ENCODE data around the gene PAAF1. TPM values are rescaled to one million over a fixed set of nuclear protein-coding genes. Genes with fewer than 3 reads are reported as not detected.

Gene PAAF1
- total RNA-seq, 2 experiments from 2014 or later, result 21.6 TPM

Other genes with a start within 250 kb of the PAAF1 start
- 1 to 10 TPM; 8.4 to 8.6 TPM for gene PLEKHB1, start 230.4 kb upstream of the PAAF1 start, total RNA-seq
- 100 to 1,000 TPM; 104 to 108 TPM for gene RAB6A, start 115.9 kb upstream of the PAAF1 start, total RNA-seq
- gene MRPL48, start 89.1 kb upstream of the PAAF1 start, total RNA-seq, result 10 to 100 TPM; 35.9 to 45.5 TPM
- 10 to 100 TPM; 49.8 to 51.5 TPM for gene COA4, start 153 bp upstream of the PAAF1 start, total RNA-seq
- not detected for gene DNAJB13, start 74.0 kb downstream of the PAAF1 start, total RNA-seq
- 100 to 1,000 TPM; 400 to 407 TPM for gene UCP2, start 105.8 kb downstream of the PAAF1 start, total RNA-seq
- gene UCP3, start 132.1 kb downstream of the PAAF1 start, total RNA-seq, result 1 to 10 TPM; 1.8 to 2.4 TPM